Measurements from ENCODE around the gene UNC5C.

UNC5C gene

GRCh38 chr4:95524184-95524583 lies 24.6 kb downstream of the UNC5C start:
- Histone ChIP-seq H3K27ac (ENCODE audit: low read depth, low read length) (no peak overlapping the region), H3K4me3 (ENCODE audit: low read depth in 1 of 2, low read length in 2 of 2) (no peak overlapping the region), H3K9ac (ENCODE audit: low read depth in 1 of 2, low read length in 2 of 2) (no peak overlapping the region), H3K9me3 (ENCODE audit: control insufficient read depth in 1 of 2, low read length in 2 of 2) (no peaks in the 10 kb centered on the region), H3K4me1 (ENCODE audit: control insufficient read depth in 1 of 2, insufficient read depth in 2 of 2, low read length in 2 of 2) (no peaks in the 10 kb centered on the region), H3K36me3 (ENCODE audit: control insufficient read depth in 1 of 2, insufficient read depth in 2 of 2, low read length in 2 of 2) (no peaks in the 10 kb centered on the region), H3K27me3 (ENCODE audit: control insufficient read depth in 1 of 2, insufficient read depth in 2 of 2, low read length in 2 of 2) (no peaks in the 10 kb centered on the region)

- H3K27me3 ChIP-seq (ENCODE audit: control insufficient read depth in 1 of 2, insufficient read depth in 2 of 2, low read length in 2 of 2) = no peaks in the 10 kb centered on the region
- no peak overlapping the region for H3K9ac ChIP-seq (ENCODE audit: low read depth in 1 of 2, low read length in 2 of 2)
- H3K4me1 ChIP-seq (ENCODE audit: control insufficient read depth in 1 of 2, insufficient read depth in 2 of 2, low read length in 2 of 2) = no peaks in the 10 kb centered on the region
- no peak overlapping the region for H3K4me3 ChIP-seq (ENCODE audit: low read depth in 1 of 2, low read length in 2 of 2)
- H3K27ac ChIP-seq (ENCODE audit: low read depth, low read length) = no peak overlapping the region
- H3K9me3 ChIP-seq (ENCODE audit: control insufficient read depth in 1 of 2, low read length in 2 of 2) = no peaks in the 10 kb centered on the region
- H3K36me3 ChIP-seq (ENCODE audit: control insufficient read depth in 1 of 2, insufficient read depth in 2 of 2, low read length in 2 of 2) = no peaks in the 10 kb centered on the region
Observed at GRCh38 chr4:95522682-95523530, 25.9 kb downstream of the UNC5C start.

DNA sequence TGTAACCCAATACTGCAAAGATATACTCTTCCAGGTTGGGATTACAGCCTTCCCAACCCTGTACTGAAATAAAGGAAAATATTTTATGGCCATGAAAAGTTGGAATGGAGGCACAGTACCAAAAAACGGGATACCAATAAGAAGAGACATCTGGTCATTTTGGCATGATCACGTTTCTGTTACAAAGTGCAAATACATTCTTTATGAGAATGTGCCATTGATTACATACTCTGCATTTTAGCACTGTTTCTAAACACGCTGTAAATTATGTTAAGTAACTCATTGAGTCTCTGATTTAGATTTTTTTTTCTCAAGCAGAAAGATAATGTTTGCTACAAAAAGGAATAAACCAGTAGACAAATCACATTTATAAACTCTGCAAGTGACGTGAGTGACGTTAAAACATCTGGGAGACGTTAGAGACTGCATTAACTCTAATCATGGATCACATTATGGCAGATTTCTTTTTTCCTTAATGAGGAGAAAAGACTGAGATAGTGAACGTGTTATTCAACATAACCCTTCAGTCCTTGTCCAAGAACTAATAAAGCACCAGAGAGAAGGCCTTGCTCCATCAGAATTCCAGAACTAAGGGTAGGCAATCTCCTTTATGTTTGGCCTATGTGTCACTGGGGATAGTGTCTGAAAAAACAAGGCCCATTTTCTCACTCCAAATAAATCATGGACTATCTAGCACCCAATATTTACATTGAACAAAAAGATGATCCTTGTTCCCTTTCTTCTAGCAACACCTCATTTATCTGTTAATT lies 31.0 kb downstream of the UNC5C start:
- Histone ChIP-seq H3K9ac (ENCODE audit: low read depth in 1 of 2, low read length in 2 of 2) (no peak overlapping the region), H3K36me3 (ENCODE audit: control insufficient read depth in 1 of 2, insufficient read depth in 2 of 2, low read length in 2 of 2) (no peaks in the 10 kb centered on the region), H3K4me1 (ENCODE audit: control insufficient read depth in 1 of 2, insufficient read depth in 2 of 2, low read length in 2 of 2) (no peaks in the 10 kb centered on the region), H3K4me3 (ENCODE audit: low read depth in 1 of 2, low read length in 2 of 2) (no peak overlapping the region), H3K27ac (ENCODE audit: low read depth, low read length) (no peak overlapping the region), H3K27me3 (ENCODE audit: control insufficient read depth in 1 of 2, insufficient read depth in 2 of 2, low read length in 2 of 2) (no peaks in the 10 kb centered on the region), H3K9me3 (ENCODE audit: control insufficient read depth in 1 of 2, low read length in 2 of 2) (no peaks in the 10 kb centered on the region)

- Histone ChIP-seq H3K36me3 (ENCODE audit: control insufficient read depth in 1 of 2, insufficient read depth in 2 of 2, low read length in 2 of 2) (no peaks in the 10 kb centered on the region), H3K9me3 (ENCODE audit: control insufficient read depth in 1 of 2, low read length in 2 of 2) (no peaks in the 10 kb centered on the region), H3K4me3 (ENCODE audit: low read depth in 1 of 2, low read length in 2 of 2) (no peak overlapping the region), H3K27ac (ENCODE audit: low read depth, low read length) (no peak overlapping the region), H3K9ac (ENCODE audit: low read depth in 1 of 2, low read length in 2 of 2) (no peak overlapping the region), H3K4me1 (ENCODE audit: control insufficient read depth in 1 of 2, insufficient read depth in 2 of 2, low read length in 2 of 2) (no peaks in the 10 kb centered on the region), H3K27me3 (ENCODE audit: control insufficient read depth in 1 of 2, insufficient read depth in 2 of 2, low read length in 2 of 2) (no peaks in the 10 kb centered on the region)
Observed at GRCh38 chr4:95516528-95517017, 32.2 kb downstream of the UNC5C start.

DNA sequence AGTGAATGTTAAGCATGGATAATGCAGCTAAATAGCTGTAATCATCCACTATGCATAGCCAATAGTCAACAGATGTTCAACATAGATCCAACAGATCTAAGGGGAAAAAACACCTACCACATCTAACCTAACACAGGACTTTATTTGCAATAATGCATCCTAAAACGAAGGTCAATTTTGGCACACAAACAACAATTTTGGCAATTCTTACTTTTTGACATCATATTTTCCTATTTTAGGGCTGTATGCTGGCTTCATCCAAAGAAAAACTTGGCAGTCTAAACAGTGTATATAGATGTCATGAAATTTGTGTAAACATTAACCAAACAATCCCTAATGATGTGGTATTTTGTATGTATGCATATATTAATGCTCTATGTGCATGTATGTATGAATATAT lies 33.2 kb downstream of the UNC5C start:
- Histone ChIP-seq H3K4me3 (ENCODE audit: low read depth in 1 of 2, low read length in 2 of 2) (no peak overlapping the region), H3K9me3 (ENCODE audit: control insufficient read depth in 1 of 2, low read length in 2 of 2) (no peaks in the 10 kb centered on the region), H3K9ac (ENCODE audit: low read depth in 1 of 2, low read length in 2 of 2) (no peak overlapping the region), H3K36me3 (ENCODE audit: control insufficient read depth in 1 of 2, insufficient read depth in 2 of 2, low read length in 2 of 2) (no peaks in the 10 kb centered on the region), H3K27me3 (ENCODE audit: control insufficient read depth in 1 of 2, insufficient read depth in 2 of 2, low read length in 2 of 2) (no peaks in the 10 kb centered on the region), H3K4me1 (ENCODE audit: control insufficient read depth in 1 of 2, insufficient read depth in 2 of 2, low read length in 2 of 2) (no peaks in the 10 kb centered on the region), H3K27ac (ENCODE audit: low read depth, low read length) (no peak overlapping the region)

GRCh38 chr4:95513022-95513421 lies 35.8 kb downstream of the UNC5C start:
- no peaks in the 10 kb centered on the region for H3K4me1 ChIP-seq (ENCODE audit: control insufficient read depth in 1 of 2, insufficient read depth in 2 of 2, low read length in 2 of 2)
- no peaks in the 10 kb centered on the region for H3K9me3 ChIP-seq (ENCODE audit: control insufficient read depth in 1 of 2, low read length in 2 of 2)
- no peak overlapping the region for H3K9ac ChIP-seq (ENCODE audit: low read depth in 1 of 2, low read length in 2 of 2)
- no peaks in the 10 kb centered on the region for H3K27me3 ChIP-seq (ENCODE audit: control insufficient read depth in 1 of 2, insufficient read depth in 2 of 2, low read length in 2 of 2)
- H3K27ac ChIP-seq (ENCODE audit: low read depth, low read length) = no peak overlapping the region
- H3K36me3 ChIP-seq (ENCODE audit: control insufficient read depth in 1 of 2, insufficient read depth in 2 of 2, low read length in 2 of 2) = no peaks in the 10 kb centered on the region
- H3K4me3 ChIP-seq (ENCODE audit: low read depth in 1 of 2, low read length in 2 of 2) = no peak overlapping the region

- Histone ChIP-seq H3K4me1 (ENCODE audit: control insufficient read depth in 1 of 2, insufficient read depth in 2 of 2, low read length in 2 of 2) (no peaks in the 10 kb centered on the region), H3K27me3 (ENCODE audit: control insufficient read depth in 1 of 2, insufficient read depth in 2 of 2, low read length in 2 of 2) (no peaks in the 10 kb centered on the region), H3K9ac (ENCODE audit: low read depth in 1 of 2, low read length in 2 of 2) (no peak overlapping the region), H3K27ac (ENCODE audit: low read depth, low read length) (no peak overlapping the region), H3K36me3 (ENCODE audit: control insufficient read depth in 1 of 2, insufficient read depth in 2 of 2, low read length in 2 of 2) (no peaks in the 10 kb centered on the region), H3K4me3 (ENCODE audit: low read depth in 1 of 2, low read length in 2 of 2) (no peak overlapping the region), H3K9me3 (ENCODE audit: control insufficient read depth in 1 of 2, low read length in 2 of 2) (no peaks in the 10 kb centered on the region)
Observed at GRCh38 chr4:95511477-95511876, 37.3 kb downstream of the UNC5C start.

- no peak overlapping the region for H3K4me3 ChIP-seq (ENCODE audit: low read depth in 1 of 2, low read length in 2 of 2)
- no peaks in the 10 kb centered on the region for H3K27me3 ChIP-seq (ENCODE audit: control insufficient read depth in 1 of 2, insufficient read depth in 2 of 2, low read length in 2 of 2)
- no peak overlapping the region for H3K27ac ChIP-seq (ENCODE audit: low read depth, low read length)
Observed at GRCh38 chr4:95510877-95511276, 37.9 kb downstream of the UNC5C start.

DNA sequence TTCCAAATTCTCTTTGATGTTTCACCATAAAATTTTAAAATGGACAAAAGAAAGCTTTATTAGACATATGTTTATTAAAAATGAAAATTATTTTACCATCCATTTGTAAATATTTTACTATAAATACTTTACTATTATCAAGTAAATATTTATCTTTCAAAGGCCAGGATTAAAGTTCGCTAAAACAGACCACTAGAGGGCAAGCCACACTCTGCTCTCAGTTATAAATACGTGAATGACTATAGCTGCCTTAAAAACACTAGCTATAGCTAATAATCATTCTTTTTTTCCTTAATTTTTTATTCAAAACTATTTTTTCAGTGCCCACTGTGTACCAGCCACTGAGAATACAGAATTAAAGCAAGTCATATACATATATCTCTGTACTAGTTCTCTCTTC lies 38.6 kb downstream of the UNC5C start:
- H3K4me3 ChIP-seq (ENCODE audit: low read depth in 1 of 2, low read length in 2 of 2) = no peak overlapping the region
- H3K9me3 ChIP-seq (ENCODE audit: control insufficient read depth in 1 of 2, low read length in 2 of 2) = no peaks in the 10 kb centered on the region
- H3K4me1 ChIP-seq (ENCODE audit: control insufficient read depth in 1 of 2, insufficient read depth in 2 of 2, low read length in 2 of 2) = no peaks in the 10 kb centered on the region
- no peak overlapping the region for H3K27ac ChIP-seq (ENCODE audit: low read depth, low read length)
- no peaks in the 10 kb centered on the region for H3K36me3 ChIP-seq (ENCODE audit: control insufficient read depth in 1 of 2, insufficient read depth in 2 of 2, low read length in 2 of 2)
- no peaks in the 10 kb centered on the region for H3K27me3 ChIP-seq (ENCODE audit: control insufficient read depth in 1 of 2, insufficient read depth in 2 of 2, low read length in 2 of 2)
- no peak overlapping the region for H3K9ac ChIP-seq (ENCODE audit: low read depth in 1 of 2, low read length in 2 of 2)

More at GRCh38 chr4:95510877-95511276, 37.9 kb downstream of the UNC5C start:
- Histone ChIP-seq H3K9ac (ENCODE audit: low read depth in 1 of 2, low read length in 2 of 2) (no peak overlapping the region), H3K9me3 (ENCODE audit: control insufficient read depth in 1 of 2, low read length in 2 of 2) (no peaks in the 10 kb centered on the region), H3K36me3 (ENCODE audit: control insufficient read depth in 1 of 2, insufficient read depth in 2 of 2, low read length in 2 of 2) (no peaks in the 10 kb centered on the region), H3K4me1 (ENCODE audit: control insufficient read depth in 1 of 2, insufficient read depth in 2 of 2, low read length in 2 of 2) (no peaks in the 10 kb centered on the region)

DNA sequence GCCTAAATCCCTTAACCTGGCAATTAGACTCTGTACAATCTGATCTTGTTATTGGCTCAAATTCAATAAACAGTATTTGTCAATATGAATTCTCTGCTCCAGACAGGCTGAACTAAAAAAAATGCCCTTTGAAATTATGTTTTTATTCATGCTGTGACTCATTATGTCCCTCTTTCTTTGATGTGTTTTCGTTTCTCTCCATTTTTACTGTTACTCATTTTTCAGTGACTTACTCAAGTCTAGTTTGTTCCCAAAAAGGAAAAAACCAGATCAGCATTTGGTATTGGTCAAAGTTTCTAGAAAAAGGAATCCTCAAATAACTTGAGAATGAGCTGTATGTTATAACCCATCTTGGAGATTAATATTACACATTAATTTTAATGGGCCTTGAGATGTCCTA lies 40.4 kb downstream of the UNC5C start:
- H3K4me3 ChIP-seq (ENCODE audit: low read depth in 1 of 2, low read length in 2 of 2) = no peak overlapping the region
- H3K9me3 ChIP-seq (ENCODE audit: control insufficient read depth in 1 of 2, low read length in 2 of 2) = no peaks in the 10 kb centered on the region
- no peaks in the 10 kb centered on the region for H3K27me3 ChIP-seq (ENCODE audit: control insufficient read depth in 1 of 2, insufficient read depth in 2 of 2, low read length in 2 of 2)
- H3K4me1 ChIP-seq (ENCODE audit: control insufficient read depth in 1 of 2, insufficient read depth in 2 of 2, low read length in 2 of 2) = no peaks in the 10 kb centered on the region
- no peak overlapping the region for H3K9ac ChIP-seq (ENCODE audit: low read depth in 1 of 2, low read length in 2 of 2)
- no peaks in the 10 kb centered on the region for H3K36me3 ChIP-seq (ENCODE audit: control insufficient read depth in 1 of 2, insufficient read depth in 2 of 2, low read length in 2 of 2)
- H3K27ac ChIP-seq (ENCODE audit: low read depth, low read length) = no peak overlapping the region

Data from duodenal mucosa (tissue), 2 donors.